Endothelial cell of umbilical vein (primary cell): ENCODE results near the gene BCL6B. TPM values are rescaled to one million over a fixed set of nuclear protein-coding genes. Genes with fewer than 3 reads are reported as not detected.

Experiments
- BruUV-seq: library from RNA; stranded (reverse); fragments of 400-500 nt; replicated peaks from 2 replicates; lab custom pipeline; 2021; lab: Mats Ljungman, UMichigan
- CTCF ChIA-PET: fragments of 300-600, 350-600 bp; sonication (Branson Sonifier 250); formaldehyde crosslinking; loops from one replicate; lab custom pipeline; 2021; ENCODE audit warnings: antibody characterized with exemption, inconsistent platforms; lab: Charles Lee
- POLR2A ChIA-PET: fragments of 300-600, 350-600 bp; sonication (Branson Sonifier 250); formaldehyde crosslinking; loops from one replicate; lab custom pipeline; 2021; ENCODE audit warnings: antibody characterized with exemption, inconsistent platforms; lab: Charles Lee
- DNase-seq: peaks from one replicate; pipeline ENCODE4 v3.0.0-alpha.2; 2011; ENCODE audit warnings: low read depth, low spot score
- FAIRE-seq: peaks from 2 replicates; lab custom pipeline; 2011; peaks lifted over from hg19 to GRCh38; lab: Jason Lieb, UNC
- H2AFZ ChIP-seq: 2 replicates; pipeline ENCODE4 v1.6.0; 2012; ENCODE audit warnings: low read depth, low read length, control low read depth, inconsistent platforms
- H3K27ac ChIP-seq: 2 replicates; pipeline ENCODE4 v1.5.1; 2011; ENCODE audit warnings: low read depth, mild to moderate bottlenecking, control low read depth, low read length, moderate library complexity; ENCODE audit not compliant: insufficient read depth
- H3K27me3 ChIP-seq, 2 experiments: 2 replicates each; pipeline versions ENCODE4 v1.6.0 to v1.6.1; 2011; ENCODE audit warnings: low read length in 2 of 2, mixed read lengths in 1 of 2; ENCODE audit not compliant: control insufficient read depth in 2 of 2, insufficient read depth in 2 of 2
- H3K36me3 ChIP-seq, 2 experiments: 2 replicates in 1 of 2; 3 replicates in 1 of 2; pipeline ENCODE4 v1.5.1; 2011; ENCODE audit warnings: low read length in 2 of 2, mild to moderate bottlenecking in 1 of 2, moderate library complexity in 1 of 2; ENCODE audit not compliant: control insufficient read depth in 2 of 2, insufficient read depth in 2 of 2; ENCODE audit errors: extremely low read depth in 1 of 2
- H3K4me1 ChIP-seq: 3 replicates; pipeline ENCODE4 v1.5.1; 2011; ENCODE audit warnings: mild to moderate bottlenecking, low read length; ENCODE audit not compliant: control insufficient read depth, insufficient read depth; ENCODE audit errors: extremely low read depth
- H3K4me2 ChIP-seq: 2 replicates; pipeline ENCODE4 v1.6.1; 2011; ENCODE audit warnings: low read length, control low read depth, mixed read lengths; ENCODE audit not compliant: insufficient read depth
- H3K4me3 ChIP-seq, 3 experiments: fragments of 200-600 bp in 1 of 3; sonication (generic), shearing (Covaris generic) in 1 of 3; replicated peaks in 1 of 3; 2 replicates each; pipeline ENCODE4 v1.5.1; 2011 to 2016; ENCODE audit warnings: control low read depth in 3 of 3, low read length in 3 of 3, mild to moderate bottlenecking in 2 of 3, inconsistent platforms in 1 of 3, low read depth in 1 of 3, moderate library complexity in 1 of 3; ENCODE audit not compliant: insufficient read depth in 1 of 3
- H3K79me2 ChIP-seq: 2 replicates; pipeline ENCODE4 v1.6.0; 2012; ENCODE audit warnings: low read length, inconsistent platforms; ENCODE audit not compliant: control insufficient read depth, insufficient read depth
- H3K9ac ChIP-seq: replicated peaks from 2 replicates; pipeline ENCODE3; 2011; ENCODE audit warnings: low read length, control low read depth; ENCODE audit not compliant: insufficient read depth; ENCODE audit errors: extremely low read depth
- H3K9me1 ChIP-seq: replicated peaks from 3 replicates; pipeline ENCODE4 v1.6.0; 2011; ENCODE audit warnings: mild to moderate bottlenecking, low read length; ENCODE audit not compliant: control insufficient read depth, insufficient read depth; ENCODE audit errors: extremely low read depth
- H3K9me3 ChIP-seq: replicated peaks from 2 replicates; pipeline ENCODE4 v1.5.1; 2012; ENCODE audit warnings: low read length, inconsistent platforms; ENCODE audit not compliant: control insufficient read depth, insufficient read depth
- H4K20me1 ChIP-seq: replicated peaks from 2 replicates; pipeline ENCODE3; 2011; ENCODE audit warnings: mild to moderate bottlenecking, low read length; ENCODE audit not compliant: control insufficient read depth, insufficient read depth; ENCODE audit errors: extremely low read depth
- EZH2 ChIP-seq: IDR thresholded peaks from 2 replicates; pipeline ENCODE4 v1.6.1; 2012; ENCODE audit warnings: borderline replicate concordance, low read depth, mild to moderate bottlenecking, moderate library complexity, low read length, inconsistent platforms; ENCODE audit not compliant: severe bottlenecking
- FOS ChIP-seq: IDR thresholded peaks from 2 replicates; pipeline ENCODE4 v1.6.1; 2011; ENCODE audit warnings: mild to moderate bottlenecking, low read length, moderate library complexity, borderline replicate concordance; ENCODE audit not compliant: insufficient read depth
- GATA2 ChIP-seq: IDR thresholded peaks from 2 replicates; pipeline ENCODE4 v1.7.0; 2011; ENCODE audit warnings: low read depth, mild to moderate bottlenecking, moderate library complexity, mixed read lengths, low read length; ENCODE audit not compliant: insufficient read length, insufficient read depth
- JUN ChIP-seq: IDR thresholded peaks from 2 replicates; pipeline ENCODE4 v1.6.1; 2011; ENCODE audit warnings: borderline replicate concordance, low read depth; ENCODE audit not compliant: insufficient read length, insufficient read depth
- MYC ChIP-seq: IDR thresholded peaks from one replicate; pipeline ENCODE4 v1.6.1; 2011; ENCODE audit warnings: mild to moderate bottlenecking, low read depth, low read length
- POLR2A ChIP-seq: IDR thresholded peaks from 2 replicates; pipeline ENCODE4 v1.6.1; 2012; ENCODE audit warnings: low read depth, mild to moderate bottlenecking, control low read depth, low read length
- POLR2AphosphoS5 ChIP-seq: IDR thresholded peaks from 2 replicates; pipeline ENCODE4 v1.6.1; 2012; ENCODE audit warnings: low read depth, mild to moderate bottlenecking, control low read depth, low read length, moderate library complexity; ENCODE audit not compliant: insufficient read depth
- dilution Hi-C: fragments of 300-500 bp; cut with MboI; formaldehyde crosslinking; loops from one replicate; pipeline ENCODE4 v1.15.0; 2019; ENCODE audit warnings: low sequenced_read_pairs; ENCODE audit not compliant: extremely low pct_ligation_motif_present
- intact Hi-C: fragments of 100-400 bp; cut with micrococcal nuclease; formaldehyde crosslinking; loops from one replicate; pipeline ENCODE4 v1.10.0; 2022
- polyA plus RNA-seq, 4 experiments: library from polyadenylated mRNA; depleted of rRNA in 3 of 4; stranded (reverse) in 3 of 4; unstranded in 1 of 4; fragments of >200 nt; gene quantifications; 2 replicates each; pipeline versions ENCODE4 v1.2.1 to v1.2.3, GENCODE V29; 2011 to 2012; ENCODE audit warnings: missing spikeins in 1 of 4
- total RNA-seq: library from RNA; stranded (reverse); gene quantifications from 2 replicates; pipeline ENCODE4 v1.2.3, GENCODE V29; 2021
- TF ChIP-seq, protein P1 (sequence below), 2 donors: IDR thresholded peaks; 1 replicate in 1 of 2; 2 replicates in 1 of 2; pipeline ENCODE4 v1.5.1; 2011; ENCODE audit warnings: low read length in 2 of 2, mild to moderate bottlenecking in 2 of 2, moderate library complexity in 2 of 2, control low read depth in 1 of 2, inconsistent platforms in 1 of 2, low read depth in 1 of 2; ENCODE audit not compliant: insufficient read depth in 1 of 2; ENCODE audit errors: extremely low read depth in 1 of 2
- TF ChIP-seq, protein P2 (sequence below): IDR thresholded peaks from 2 replicates; pipeline ENCODE4 v1.6.1; 2011; ENCODE audit not compliant: insufficient read depth, insufficient read length

Gene BCL6B
- total and polyA plus RNA-seq, 2 donors (not counting 3 experiments of a cell fraction or from before 2014, with no cell fraction given): 93.5 to 160 TPM

DNA sequence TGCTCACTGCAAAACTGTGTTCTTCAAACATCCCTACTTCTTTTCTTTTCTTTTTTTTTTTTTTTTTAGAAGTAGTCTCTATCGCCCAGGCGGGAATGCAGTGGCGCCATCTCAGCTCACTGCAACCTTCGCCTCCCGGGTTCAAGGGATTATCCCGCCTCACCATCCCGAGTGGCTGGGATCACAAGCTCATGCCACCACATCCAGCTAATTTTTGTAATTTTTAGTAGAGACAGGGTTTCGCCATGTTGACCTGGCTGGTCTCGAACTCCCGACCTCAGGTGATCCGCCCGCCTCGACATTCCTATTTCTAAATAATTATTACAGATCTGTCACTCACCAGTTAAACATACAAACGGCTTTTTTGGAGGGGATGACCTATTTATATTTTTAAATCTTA is 11.4 kb upstream of the BCL6B start:
- H3K27ac ChIP-seq: peak overlapping the region; percentile 99
- dilution Hi-C loops: no loop called here
- CTCF ChIA-PET: interaction anchor here (1.1 to 1.8 kb wide), 4 partner anchors 34 to 168 kb away, joined by 4 read pairs; no protein-coding TSS in a partner anchor

More for the DNA sequence above, 11.4 kb upstream of the BCL6B start:
- Histone ChIP-seq H2AFZ (no peak overlapping the region), H3K4me3 (peak overlapping the region; percentile 93 to 99 (median 97)), H3K27me3 (no peaks in the 10 kb centered on the region), H4K20me1 (no peaks in the 10 kb centered on the region), H3K9ac (peak overlapping the region; percentile 99), H3K4me2 (peak overlapping the region; percentile 95), H3K4me1 (peaks cover 38% of the 10 kb centered on the region), H3K79me2 (peaks cover 56% of the 10 kb centered on the region), H3K36me3 (peaks cover 0 to 3% of the 10 kb centered on the region in 2 experiments), H3K9me3 (no peaks in the 10 kb centered on the region), H3K9me1 (no peaks in the 10 kb centered on the region)
- FAIRE-seq (no peak), DNase-seq (no peak)
- BruUV-seq: no TSS peak
- TF ChIP-seq POLR2A (no peak), FOS (no peak), MYC (no peak), POLR2AphosphoS5 (no peak), EZH2 (no peak), GATA2 (no peak), JUN (no peak)
- TF ChIP-seq, protein P1, sequence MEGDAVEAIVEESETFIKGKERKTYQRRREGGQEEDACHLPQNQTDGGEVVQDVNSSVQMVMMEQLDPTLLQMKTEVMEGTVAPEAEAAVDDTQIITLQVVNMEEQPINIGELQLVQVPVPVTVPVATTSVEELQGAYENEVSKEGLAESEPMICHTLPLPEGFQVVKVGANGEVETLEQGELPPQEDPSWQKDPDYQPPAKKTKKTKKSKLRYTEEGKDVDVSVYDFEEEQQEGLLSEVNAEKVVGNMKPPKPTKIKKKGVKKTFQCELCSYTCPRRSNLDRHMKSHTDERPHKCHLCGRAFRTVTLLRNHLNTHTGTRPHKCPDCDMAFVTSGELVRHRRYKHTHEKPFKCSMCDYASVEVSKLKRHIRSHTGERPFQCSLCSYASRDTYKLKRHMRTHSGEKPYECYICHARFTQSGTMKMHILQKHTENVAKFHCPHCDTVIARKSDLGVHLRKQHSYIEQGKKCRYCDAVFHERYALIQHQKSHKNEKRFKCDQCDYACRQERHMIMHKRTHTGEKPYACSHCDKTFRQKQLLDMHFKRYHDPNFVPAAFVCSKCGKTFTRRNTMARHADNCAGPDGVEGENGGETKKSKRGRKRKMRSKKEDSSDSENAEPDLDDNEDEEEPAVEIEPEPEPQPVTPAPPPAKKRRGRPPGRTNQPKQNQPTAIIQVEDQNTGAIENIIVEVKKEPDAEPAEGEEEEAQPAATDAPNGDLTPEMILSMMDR (IDR thresholded peaks at IDR 0.05; ENCODE audit: extremely low read depth in 1 of 2, insufficient read depth in 1 of 2, low read depth in 1 of 2, low read length in 2 of 2): no peak
- TF ChIP-seq, protein P2, sequence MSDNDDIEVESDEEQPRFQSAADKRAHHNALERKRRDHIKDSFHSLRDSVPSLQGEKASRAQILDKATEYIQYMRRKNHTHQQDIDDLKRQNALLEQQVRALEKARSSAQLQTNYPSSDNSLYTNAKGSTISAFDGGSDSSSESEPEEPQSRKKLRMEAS: no peak
- POLR2A ChIA-PET: no interaction called here
- intact Hi-C loops: loop anchor here (5.0 kb wide), 1 partner anchor 359 kb away; the partner anchor contains the start of genes C17orf100 and MED31
